Calu3 (cell line): ENCODE results near the gene C16orf96. TPM values are rescaled to one million over a fixed set of nuclear protein-coding genes. Genes with fewer than 3 reads are reported as not detected.

Experiments used
- BruUV-seq: library from RNA; stranded (reverse); fragments of 400-500 nt; replicated peaks from 2 replicates; lab custom pipeline; 2021; lab: Mats Ljungman, UMichigan
- CTCF ChIA-PET: fragments of 300-600 bp; sonication (Branson Sonifier 250); formaldehyde crosslinking; loops from one replicate; lab custom pipeline; 2022; ENCODE audit warnings: antibody characterized with exemption; lab: Charles Lee
- DNase-seq: peaks from one replicate; pipeline ENCODE4 v3.0.0; 2022
- H3K27ac Mint-ChIP-seq: one replicate; pipeline ENCODE4 v1.8.0; 2022; ENCODE audit warnings: mixed read lengths; ENCODE audit not compliant: unreplicated experiment
- H3K27me3 Mint-ChIP-seq: one replicate; pipeline ENCODE4 v1.8.0; 2022; ENCODE audit warnings: mixed read lengths; ENCODE audit not compliant: unreplicated experiment
- H3K36me3 Mint-ChIP-seq: one replicate; pipeline ENCODE4 v1.8.0; 2022; ENCODE audit warnings: mild to moderate bottlenecking, moderate library complexity, mixed read lengths; ENCODE audit not compliant: insufficient read depth, unreplicated experiment
- H3K4me1 Mint-ChIP-seq: one replicate; pipeline ENCODE4 v1.8.0; 2022; ENCODE audit warnings: mild to moderate bottlenecking, low read depth, mixed read lengths; ENCODE audit not compliant: unreplicated experiment
- H3K4me3 Mint-ChIP-seq: one replicate; pipeline ENCODE4 v1.8.0; 2022; ENCODE audit warnings: mild to moderate bottlenecking, low read depth, moderate library complexity, mixed read lengths; ENCODE audit not compliant: unreplicated experiment
- H3K9me3 Mint-ChIP-seq: one replicate; pipeline ENCODE4 v1.8.0; 2022; ENCODE audit warnings: low read depth, mixed read lengths; ENCODE audit not compliant: unreplicated experiment
- intact Hi-C: fragments of 100-400 bp; cut with micrococcal nuclease; formaldehyde crosslinking; loops from one replicate; pipeline ENCODE4 v1.10.0; 2022; ENCODE audit not compliant: unreplicated experiment
- total RNA-seq: library from RNA; stranded (reverse); gene quantifications from 2 replicates; pipeline ENCODE4 v1.2.3, GENCODE V29; 2022
- TF ChIP-seq, protein P1 (sequence below): fragments of 200-600 bp; IDR thresholded peaks from one replicate; pipeline ENCODE4 v1.8.0; 2022; ENCODE audit warnings: antibody characterized with exemption; ENCODE audit not compliant: unreplicated experiment

The C16orf96 gene
- total RNA-seq, 1 experiment from 2014 or later = not detected

DNA sequence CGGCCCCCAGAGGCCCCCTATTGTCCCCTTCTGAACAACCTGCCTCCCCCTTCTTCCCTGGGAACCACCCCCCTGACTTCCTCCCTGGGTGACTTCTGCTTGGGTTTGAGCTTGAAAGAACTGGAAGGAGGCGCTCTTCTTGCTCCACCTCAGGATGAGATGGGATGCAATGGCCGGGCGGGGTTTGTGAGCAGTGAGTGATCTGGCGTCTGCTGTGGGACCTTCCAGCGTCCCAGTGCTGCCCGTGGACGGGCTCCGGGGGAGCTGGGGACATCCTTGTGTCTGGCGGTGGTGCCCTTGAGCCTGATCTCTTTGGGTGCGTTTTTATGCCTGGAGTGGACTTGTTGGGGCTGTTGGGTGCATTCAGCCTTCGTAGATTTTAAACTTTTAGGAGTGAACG is 80.1 kb downstream of the C16orf96 start:
- no peak for DNase-seq
- TF ChIP-seq, protein P1, sequence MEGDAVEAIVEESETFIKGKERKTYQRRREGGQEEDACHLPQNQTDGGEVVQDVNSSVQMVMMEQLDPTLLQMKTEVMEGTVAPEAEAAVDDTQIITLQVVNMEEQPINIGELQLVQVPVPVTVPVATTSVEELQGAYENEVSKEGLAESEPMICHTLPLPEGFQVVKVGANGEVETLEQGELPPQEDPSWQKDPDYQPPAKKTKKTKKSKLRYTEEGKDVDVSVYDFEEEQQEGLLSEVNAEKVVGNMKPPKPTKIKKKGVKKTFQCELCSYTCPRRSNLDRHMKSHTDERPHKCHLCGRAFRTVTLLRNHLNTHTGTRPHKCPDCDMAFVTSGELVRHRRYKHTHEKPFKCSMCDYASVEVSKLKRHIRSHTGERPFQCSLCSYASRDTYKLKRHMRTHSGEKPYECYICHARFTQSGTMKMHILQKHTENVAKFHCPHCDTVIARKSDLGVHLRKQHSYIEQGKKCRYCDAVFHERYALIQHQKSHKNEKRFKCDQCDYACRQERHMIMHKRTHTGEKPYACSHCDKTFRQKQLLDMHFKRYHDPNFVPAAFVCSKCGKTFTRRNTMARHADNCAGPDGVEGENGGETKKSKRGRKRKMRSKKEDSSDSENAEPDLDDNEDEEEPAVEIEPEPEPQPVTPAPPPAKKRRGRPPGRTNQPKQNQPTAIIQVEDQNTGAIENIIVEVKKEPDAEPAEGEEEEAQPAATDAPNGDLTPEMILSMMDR = no peak
- no TSS peak for BruUV-seq
- Mint-ChIP-seq H3K27ac (no peak overlapping the region), H3K4me1 (peaks cover 3% of the 10 kb centered on the region), H3K27me3 (no peaks in the 10 kb centered on the region), H3K36me3 (peaks cover 40% of the 10 kb centered on the region), H3K4me3 (no peak overlapping the region), H3K9me3 (no peaks in the 10 kb centered on the region)
- CTCF ChIA-PET = interaction anchor here (0.6 kb wide), 1 partner anchor 923 kb away, joined by 3 read pairs; no protein-coding TSS in a partner anchor
- intact Hi-C loops = no loop called here

DNA sequence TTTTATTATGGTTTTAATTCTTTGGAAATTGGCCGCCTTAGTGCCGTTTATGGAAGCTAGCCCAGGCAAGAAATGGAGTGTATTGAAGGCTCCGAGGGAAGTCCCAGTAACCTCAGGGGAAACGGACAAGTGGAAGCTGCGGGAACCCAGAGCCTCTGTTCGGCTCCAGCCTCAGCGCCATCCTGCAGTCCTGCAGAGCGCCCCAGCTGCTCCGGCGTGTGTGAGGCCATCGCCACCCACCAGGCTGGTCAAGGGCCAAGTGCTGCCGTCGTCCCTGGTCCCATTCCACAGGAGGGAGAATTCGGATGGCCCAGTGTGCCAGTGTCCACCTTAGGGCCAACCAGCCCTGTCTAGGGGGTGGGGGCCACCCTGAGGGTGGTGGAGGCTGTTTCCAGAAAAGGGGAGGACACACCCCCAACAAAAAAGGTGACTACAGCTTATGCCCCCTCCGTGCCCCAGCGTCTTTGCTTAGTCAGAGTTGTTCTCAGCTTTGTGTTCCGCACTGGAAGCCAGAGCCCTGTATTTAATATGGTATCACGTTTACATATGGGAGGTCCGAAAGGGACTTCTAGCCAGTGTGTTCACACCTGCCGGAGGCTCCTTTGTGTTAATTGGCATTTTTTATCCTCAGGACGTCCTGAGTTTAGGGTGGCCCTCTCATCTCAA is 81.5 kb downstream of the C16orf96 start:
- TF ChIP-seq, protein P1 = no peak
- no peak for DNase-seq
- BruUV-seq = no TSS peak
- Mint-ChIP-seq H3K4me1 (peaks cover 6% of the 10 kb centered on the region), H3K27ac (no peak overlapping the region), H3K4me3 (no peak overlapping the region), H3K27me3 (no peaks in the 10 kb centered on the region), H3K36me3 (peaks cover 42% of the 10 kb centered on the region), H3K9me3 (no peaks in the 10 kb centered on the region)
- intact Hi-C loops = no loop called here
- CTCF ChIA-PET = no interaction called here

DNA sequence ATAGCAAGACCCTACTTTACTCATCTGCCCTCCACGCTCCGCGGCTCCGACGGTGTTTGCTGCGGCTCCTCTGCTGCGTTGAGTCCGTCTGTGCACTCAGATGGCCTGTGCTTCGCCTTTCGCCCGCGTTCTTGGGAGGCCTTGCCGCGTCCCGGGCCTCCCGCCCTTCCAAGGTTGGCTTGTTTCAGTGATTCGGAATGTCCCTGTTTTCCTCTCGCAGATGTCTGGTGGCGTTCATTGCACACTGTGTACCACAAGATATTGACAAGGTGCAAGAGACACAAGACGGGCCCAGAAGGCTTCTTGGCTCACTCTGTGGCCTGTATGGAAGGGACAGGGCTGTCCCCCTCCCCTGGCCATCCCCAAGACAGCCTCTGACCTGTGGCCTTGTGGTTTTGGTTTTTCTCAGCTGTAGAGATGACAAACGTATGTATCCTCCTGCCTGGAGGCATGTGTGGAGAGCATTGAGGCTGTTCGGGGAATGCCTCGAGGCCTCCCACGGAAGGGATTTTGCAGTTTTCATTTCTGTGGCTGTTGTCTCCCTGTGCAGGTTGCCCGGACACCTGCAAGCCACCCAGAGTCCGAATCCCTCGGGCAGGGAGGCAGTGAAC is 83.9 kb downstream of the C16orf96 start:
- no TSS peak for BruUV-seq
- DNase-seq = no peak
- Mint-ChIP-seq H3K27me3 (no peaks in the 10 kb centered on the region), H3K9me3 (no peaks in the 10 kb centered on the region), H3K27ac (no peak overlapping the region), H3K4me1 (peaks cover 6% of the 10 kb centered on the region), H3K36me3 (peaks cover 36% of the 10 kb centered on the region), H3K4me3 (no peak overlapping the region)
- CTCF ChIA-PET = no interaction called here
- intact Hi-C loops = no loop called here
- TF ChIP-seq, protein P1 = no peak

DNA sequence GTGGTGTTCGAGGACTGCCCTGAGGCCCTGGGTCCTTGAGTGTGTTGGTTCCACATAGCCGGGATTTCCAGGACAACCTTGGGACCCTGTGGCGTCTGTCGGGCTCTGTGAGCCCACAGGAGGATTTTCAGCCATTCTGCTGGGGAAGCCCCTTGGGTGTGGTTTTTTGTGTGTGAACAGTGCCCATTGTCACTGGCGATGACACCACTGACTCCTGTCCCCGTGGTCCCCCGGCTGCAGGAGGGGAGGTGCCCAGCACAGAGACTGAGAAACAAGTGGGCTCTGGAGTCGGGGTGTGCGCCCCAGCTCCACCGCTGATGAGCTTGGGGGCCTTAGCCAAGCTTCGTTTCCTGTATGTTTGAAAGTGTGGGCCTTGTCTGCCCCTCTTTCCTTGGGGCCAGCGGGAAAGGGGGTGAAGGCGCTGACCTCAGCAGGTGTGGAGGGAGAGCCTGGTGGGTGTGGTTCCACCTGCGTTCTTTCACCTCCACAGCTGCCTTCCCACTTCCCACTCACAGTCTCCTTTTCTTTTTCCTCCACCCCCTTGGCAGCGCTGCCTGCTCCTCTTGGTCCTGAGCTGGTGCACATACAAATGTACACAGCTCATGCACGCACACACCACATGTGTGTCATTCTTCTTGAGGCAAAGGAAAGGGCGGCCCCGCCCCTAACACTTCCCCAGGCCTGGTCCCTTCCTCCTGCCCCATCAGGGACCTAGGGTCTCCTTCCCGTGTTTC is 84.6 kb downstream of the C16orf96 start:
- Mint-ChIP-seq H3K36me3 (peaks cover 35% of the 10 kb centered on the region), H3K4me1 (peaks cover 6% of the 10 kb centered on the region), H3K27me3 (no peaks in the 10 kb centered on the region), H3K4me3 (no peak overlapping the region), H3K27ac (no peak overlapping the region), H3K9me3 (peaks cover 2% of the 10 kb centered on the region)
- CTCF ChIA-PET = interaction anchor here (1.0 kb wide), 1 partner anchor 14 kb away, joined by 3 read pairs; no protein-coding TSS in a partner anchor
- no peak for DNase-seq
- no TSS peak for BruUV-seq
- TF ChIP-seq, protein P1 = no peak
- intact Hi-C loops = no loop called here
